WTC11 (cell line): Measurements from ENCODE around the gene SEMA4C. TPM values are rescaled to one million over a fixed set of nuclear protein-coding genes. Genes with fewer than 3 reads are reported as not detected.

Experiments used
- ATAC-seq: fragments of 200-7000 bp; cut with Tn5 transposase; 2 replicates; pipeline ENCODE4 v1.10.0; 2021; ENCODE audit warnings: mild to moderate bottlenecking, moderate library complexity
- CTCF ChIA-PET: fragments of 300-600 bp; sonication (Branson Sonifier 250); formaldehyde crosslinking; loops from one replicate; lab custom pipeline; 2021; ENCODE audit warnings: antibody characterized with exemption; lab: Charles Lee
- POLR2A ChIA-PET: fragments of 350-600 bp; sonication (Branson Sonifier 250); formaldehyde crosslinking; loops from one replicate; lab custom pipeline; 2021; ENCODE audit warnings: antibody characterized with exemption; lab: Charles Lee
- DNase-seq: peaks from one replicate; pipeline ENCODE4 v3.0.0; 2021; ENCODE audit warnings: low spot score
- H3K27ac Mint-ChIP-seq: 2 replicates; pipeline ENCODE4 v1.8.0; 2021; ENCODE audit warnings: mixed read lengths
- H3K27me3 Mint-ChIP-seq: 2 replicates; pipeline ENCODE4 v1.8.0; 2021; ENCODE audit warnings: low read depth, mild to moderate bottlenecking, moderate library complexity, mixed read lengths
- H3K36me3 Mint-ChIP-seq: 2 replicates; pipeline ENCODE4 v1.8.0; 2021; ENCODE audit warnings: mixed read lengths
- H3K4me1 Mint-ChIP-seq: 2 replicates; pipeline ENCODE4 v1.8.0; 2022; ENCODE audit warnings: mixed read lengths
- H3K4me3 Mint-ChIP-seq: 2 replicates; pipeline ENCODE4 v1.8.0; 2021; ENCODE audit warnings: mild to moderate bottlenecking, moderate library complexity, mixed read lengths
- H3K9me3 Mint-ChIP-seq: 2 replicates; pipeline ENCODE4 v1.8.0; 2021; ENCODE audit warnings: mixed read lengths
- CBFB ChIP-seq: sonication (generic); formaldehyde crosslinking; IDR thresholded peaks from 2 replicates; pipeline ENCODE4 v1.8.1; 2022; ENCODE audit warnings: mild to moderate bottlenecking, low read depth, missing genetic modification reagents
- MYBL2 ChIP-seq: sonication (generic); formaldehyde crosslinking; IDR thresholded peaks from 2 replicates; pipeline ENCODE4 v1.8.1; 2023; ENCODE audit warnings: mild to moderate bottlenecking, moderate library complexity, missing genetic modification reagents
- NFE2L1 ChIP-seq: sonication (generic); formaldehyde crosslinking; IDR thresholded peaks from 2 replicates; pipeline ENCODE4 v1.8.1; 2023; ENCODE audit warnings: missing genetic modification reagents
- NR1H2 ChIP-seq: sonication (generic); formaldehyde crosslinking; IDR thresholded peaks from 2 replicates; pipeline ENCODE4 v1.9.0; 2021; ENCODE audit warnings: mild to moderate bottlenecking, moderate library complexity, missing genetic modification reagents
- PRDM15 ChIP-seq: sonication (generic); formaldehyde crosslinking; IDR thresholded peaks from 2 replicates; pipeline ENCODE4 v1.8.0; 2022; ENCODE audit warnings: missing genetic modification reagents
- SMAD4 ChIP-seq: sonication (generic); formaldehyde crosslinking; IDR thresholded peaks from 2 replicates; pipeline ENCODE4 v1.8.0; 2022; ENCODE audit warnings: mild to moderate bottlenecking, missing genetic modification reagents
- ZBTB21 ChIP-seq: sonication (generic); formaldehyde crosslinking; IDR thresholded peaks from 2 replicates; pipeline ENCODE4 v1.8.1; 2023; ENCODE audit warnings: mild to moderate bottlenecking, missing genetic modification reagents, borderline replicate concordance
- ZNF121 ChIP-seq: sonication (generic); formaldehyde crosslinking; IDR thresholded peaks from 2 replicates; pipeline ENCODE4 v1.8.0; 2023; ENCODE audit warnings: missing genetic modification reagents
- ZNF232 ChIP-seq: sonication (generic); formaldehyde crosslinking; IDR thresholded peaks from 2 replicates; pipeline ENCODE4 v1.8.0; 2022; ENCODE audit warnings: mild to moderate bottlenecking, missing genetic modification reagents
- ZNF263 ChIP-seq: sonication (generic); formaldehyde crosslinking; IDR thresholded peaks from 2 replicates; pipeline ENCODE4 v1.8.1; 2022; ENCODE audit warnings: low read depth, mild to moderate bottlenecking, moderate library complexity, missing genetic modification reagents
- ZNF532 ChIP-seq: fragments of 250-450 bp; sonication (Bioruptor Pico); IDR thresholded peaks from 2 replicates; pipeline ENCODE4 v1.9.0; 2021; ENCODE audit warnings: mild to moderate bottlenecking, borderline replicate concordance
- total RNA-seq: library from RNA; stranded (reverse); gene quantifications from 3 replicates; pipeline ENCODE4 v1.2.3, GENCODE V29; 2021
- TF ChIP-seq, protein P1 (sequence below): fragments of 200-600 bp; IDR thresholded peaks from 2 replicates; pipeline ENCODE4 v1.8.0; 2022; ENCODE audit warnings: antibody characterized with exemption
- TF ChIP-seq, protein P2 (sequence below): sonication (generic); formaldehyde crosslinking; IDR thresholded peaks from 2 replicates; pipeline ENCODE4 v1.8.0; 2022; ENCODE audit warnings: mild to moderate bottlenecking, missing genetic modification reagents
- TF ChIP-seq, protein P3 (sequence below): fragments of 250-450 bp; sonication (Bioruptor Pico); IDR thresholded peaks from 2 replicates; pipeline ENCODE4 v1.8.0; 2021; ENCODE audit warnings: mild to moderate bottlenecking

Gene SEMA4C
- total RNA-seq, 1 experiment from 2014 or later, result 81.6 TPM

DNA sequence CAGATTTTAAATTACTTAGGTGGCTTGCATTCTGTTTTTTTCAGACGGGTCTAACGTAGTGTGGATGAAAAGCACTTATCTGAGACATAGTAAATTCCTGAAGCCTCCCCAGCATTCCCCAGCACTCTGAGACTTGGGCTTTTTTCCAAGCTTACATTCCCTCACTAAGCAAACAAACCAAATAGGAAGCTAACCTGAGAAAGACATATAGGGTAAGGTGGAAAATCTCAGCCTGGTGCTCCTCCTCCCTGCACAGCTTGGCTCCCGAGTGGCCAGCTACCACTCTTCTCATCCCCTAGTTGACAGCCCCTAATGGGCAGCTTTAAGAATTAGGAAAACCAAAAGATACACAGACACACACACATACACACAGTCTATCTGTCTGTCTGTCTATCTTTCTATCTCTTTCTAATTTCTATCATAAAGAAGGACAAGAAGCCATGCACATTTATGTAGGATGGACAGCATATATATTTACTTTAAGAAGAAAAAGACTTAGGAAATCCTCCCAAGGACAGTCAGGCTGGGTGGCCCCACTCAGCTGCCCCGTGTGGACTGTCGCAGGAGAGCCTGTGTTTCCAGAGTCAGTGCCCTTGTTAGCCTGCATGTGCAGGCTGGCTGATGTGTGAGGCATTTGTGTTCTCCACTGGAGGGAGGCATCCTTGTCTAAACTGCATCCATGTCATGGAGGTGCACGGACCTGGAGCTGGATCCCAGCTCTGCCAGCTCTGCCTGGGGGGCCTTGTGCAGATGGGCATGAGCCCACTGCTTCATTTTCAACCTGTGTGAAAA lies 45.6 kb downstream of the SEMA4C start (continued):
- TF ChIP-seq MYBL2 (no peak), ZNF121 (no peak), ZNF532 (CRISPR knock-in tag) (no peak), SMAD4 (CRISPR knock-in tag) (no peak)

DNA sequence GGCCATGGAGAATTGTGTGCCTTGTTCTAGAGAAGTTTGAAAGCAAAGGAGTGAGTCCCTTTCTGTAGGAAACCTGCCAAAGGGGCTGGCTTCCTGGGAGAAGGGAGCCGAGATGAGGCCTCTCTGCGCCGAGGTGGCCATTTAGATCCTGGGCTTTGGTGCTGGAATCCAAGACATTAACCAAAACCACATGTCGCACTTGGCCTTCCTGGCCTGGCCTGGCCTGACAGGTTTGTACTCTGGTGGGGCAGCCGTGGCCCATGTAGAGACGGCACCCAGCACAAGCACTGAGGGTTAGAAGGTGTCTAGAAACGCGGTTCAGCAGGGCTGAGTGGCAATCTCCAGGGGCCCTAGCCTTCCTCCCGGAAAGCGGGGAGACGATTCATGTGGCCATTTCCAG lies 46.7 kb downstream of the SEMA4C start:
- H3K27ac Mint-ChIP-seq, result no peak overlapping the region
- H3K27me3 Mint-ChIP-seq, result no peaks in the 10 kb centered on the region
- H3K9me3 Mint-ChIP-seq, result no peaks in the 10 kb centered on the region
- POLR2A ChIA-PET, result no interaction called here
- no peak overlapping the region for H3K4me3 Mint-ChIP-seq
- peaks cover 29% of the 10 kb centered on the region for H3K4me1 Mint-ChIP-seq
- ATAC-seq, result no peak
- no peak for DNase-seq
- TF ChIP-seq ZNF263 (no peak), CBFB (no peak), PRDM15 (no peak), NFE2L1 (CRISPR knock-in tag) (no peak), ZBTB21 (no peak)
- TF ChIP-seq, protein P1, sequence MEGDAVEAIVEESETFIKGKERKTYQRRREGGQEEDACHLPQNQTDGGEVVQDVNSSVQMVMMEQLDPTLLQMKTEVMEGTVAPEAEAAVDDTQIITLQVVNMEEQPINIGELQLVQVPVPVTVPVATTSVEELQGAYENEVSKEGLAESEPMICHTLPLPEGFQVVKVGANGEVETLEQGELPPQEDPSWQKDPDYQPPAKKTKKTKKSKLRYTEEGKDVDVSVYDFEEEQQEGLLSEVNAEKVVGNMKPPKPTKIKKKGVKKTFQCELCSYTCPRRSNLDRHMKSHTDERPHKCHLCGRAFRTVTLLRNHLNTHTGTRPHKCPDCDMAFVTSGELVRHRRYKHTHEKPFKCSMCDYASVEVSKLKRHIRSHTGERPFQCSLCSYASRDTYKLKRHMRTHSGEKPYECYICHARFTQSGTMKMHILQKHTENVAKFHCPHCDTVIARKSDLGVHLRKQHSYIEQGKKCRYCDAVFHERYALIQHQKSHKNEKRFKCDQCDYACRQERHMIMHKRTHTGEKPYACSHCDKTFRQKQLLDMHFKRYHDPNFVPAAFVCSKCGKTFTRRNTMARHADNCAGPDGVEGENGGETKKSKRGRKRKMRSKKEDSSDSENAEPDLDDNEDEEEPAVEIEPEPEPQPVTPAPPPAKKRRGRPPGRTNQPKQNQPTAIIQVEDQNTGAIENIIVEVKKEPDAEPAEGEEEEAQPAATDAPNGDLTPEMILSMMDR, result no peak
- TF ChIP-seq, protein P2, sequence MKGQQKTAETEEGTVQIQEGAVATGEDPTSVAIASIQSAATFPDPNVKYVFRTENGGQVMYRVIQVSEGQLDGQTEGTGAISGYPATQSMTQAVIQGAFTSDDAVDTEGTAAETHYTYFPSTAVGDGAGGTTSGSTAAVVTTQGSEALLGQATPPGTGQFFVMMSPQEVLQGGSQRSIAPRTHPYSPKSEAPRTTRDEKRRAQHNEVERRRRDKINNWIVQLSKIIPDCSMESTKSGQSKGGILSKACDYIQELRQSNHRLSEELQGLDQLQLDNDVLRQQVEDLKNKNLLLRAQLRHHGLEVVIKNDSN (CRISPR knock-in tag), result no peak
- peaks cover 45% of the 10 kb centered on the region for H3K36me3 Mint-ChIP-seq
- CTCF ChIA-PET, result interaction anchor here (0.8 to 1.5 kb wide), 2 partner anchors 35 to 269 kb away, joined by 3 to 5 read pairs; partner anchors contain the start of gene ANKRD39

DNA sequence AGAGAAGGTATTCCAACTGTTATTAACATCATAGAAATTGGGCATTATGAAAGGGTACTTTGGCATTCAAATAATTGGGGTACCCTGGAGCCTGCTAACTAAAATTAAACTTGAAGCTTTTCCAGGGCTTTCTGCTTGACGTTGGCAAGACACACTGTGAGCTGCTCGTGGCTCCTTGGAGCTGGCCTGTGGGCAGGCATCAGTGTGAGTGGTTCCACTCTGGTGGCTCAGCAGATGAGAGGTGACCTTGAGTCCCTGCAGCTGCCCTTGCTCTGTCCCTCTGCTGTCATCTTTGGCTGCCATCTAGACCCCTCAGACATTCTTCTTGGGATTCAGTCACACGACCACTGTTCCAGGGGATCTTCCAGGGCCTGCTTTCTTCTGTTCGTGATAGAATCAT lies 47.1 kb downstream of the SEMA4C start:
- POLR2A ChIA-PET, result no interaction called here

More for the DNA sequence above, 47.1 kb downstream of the SEMA4C start:
- Mint-ChIP-seq H3K36me3 (peaks cover 41% of the 10 kb centered on the region), H3K27me3 (no peaks in the 10 kb centered on the region), H3K27ac (no peak overlapping the region), H3K4me3 (no peak overlapping the region), H3K4me1 (peaks cover 34% of the 10 kb centered on the region), H3K9me3 (no peaks in the 10 kb centered on the region)
- ATAC-seq (no peak), DNase-seq (no peak)
- TF ChIP-seq, protein P3, sequence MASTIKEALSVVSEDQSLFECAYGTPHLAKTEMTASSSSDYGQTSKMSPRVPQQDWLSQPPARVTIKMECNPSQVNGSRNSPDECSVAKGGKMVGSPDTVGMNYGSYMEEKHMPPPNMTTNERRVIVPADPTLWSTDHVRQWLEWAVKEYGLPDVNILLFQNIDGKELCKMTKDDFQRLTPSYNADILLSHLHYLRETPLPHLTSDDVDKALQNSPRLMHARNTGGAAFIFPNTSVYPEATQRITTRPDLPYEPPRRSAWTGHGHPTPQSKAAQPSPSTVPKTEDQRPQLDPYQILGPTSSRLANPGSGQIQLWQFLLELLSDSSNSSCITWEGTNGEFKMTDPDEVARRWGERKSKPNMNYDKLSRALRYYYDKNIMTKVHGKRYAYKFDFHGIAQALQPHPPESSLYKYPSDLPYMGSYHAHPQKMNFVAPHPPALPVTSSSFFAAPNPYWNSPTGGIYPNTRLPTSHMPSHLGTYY (CRISPR knock-in tag), result no peak
- TF ChIP-seq ZNF232 (CRISPR knock-in tag) (no peak), NR1H2 (CRISPR knock-in tag) (no peak)
- CTCF ChIA-PET, result interaction anchor here (0.6 to 1.5 kb wide), 3 partner anchors 35 to 269 kb away, joined by 3 to 5 read pairs (median 5); partner anchors contain the start of gene ANKRD39
